Neural crest cell (in vitro differentiated cells): ENCODE results near the gene CA6. TPM values are rescaled to one million over a fixed set of nuclear protein-coding genes. Genes with fewer than 3 reads are reported as not detected.
A peak's percentile ranks its signal among the peaks of the same experiment; 100 is the strongest.

Experiments
- DNase-seq: peaks from one replicate; pipeline ENCODE4 v3.0.0; 2021; ENCODE audit warnings: low read depth, mixed read lengths, low spot score
- H3K27ac Mint-ChIP-seq: one replicate; pipeline ENCODE4 v1.8.0; 2021; ENCODE audit warnings: mild to moderate bottlenecking, mixed read lengths; ENCODE audit not compliant: unreplicated experiment
- H3K27me3 Mint-ChIP-seq: 2 replicates; pipeline ENCODE4 v1.8.0; 2021; ENCODE audit warnings: low read depth, mild to moderate bottlenecking, mixed read lengths
- H3K36me3 Mint-ChIP-seq: 2 replicates; pipeline ENCODE4 v1.8.0; 2021; ENCODE audit warnings: low read depth, mild to moderate bottlenecking, mixed read lengths
- H3K4me1 Mint-ChIP-seq: 2 replicates; pipeline ENCODE4 v1.8.0; 2021; ENCODE audit warnings: mixed read lengths
- H3K4me3 Mint-ChIP-seq: one replicate; pipeline ENCODE4 v1.8.0; 2021; ENCODE audit warnings: mild to moderate bottlenecking, mixed read lengths
- H3K9me3 Mint-ChIP-seq: 2 replicates; pipeline ENCODE4 v1.8.0; 2021; ENCODE audit warnings: mixed read lengths
- CTCF ChIP-seq: fragments of 200-600 bp; sonication (generic); conservative IDR thresholded peaks from 2 replicates; pipeline ENCODE4 v1.5.0; 2021; ENCODE audit warnings: antibody characterized with exemption, mild to moderate bottlenecking
- total RNA-seq: library from RNA; stranded (reverse); gene quantifications from 2 replicates; pipeline ENCODE4 v1.2.1, GENCODE V29; 2021

Gene CA6
- total RNA-seq, 1 donor from 2014 or later = not detected

GRCh38 chr1:8947127-8947691, 1.5 kb downstream of the CA6 start:
- TF ChIP-seq CTCF = no peak
- no peaks in the 10 kb centered on the region for H3K9me3 Mint-ChIP-seq
- H3K27me3 Mint-ChIP-seq = no peaks in the 10 kb centered on the region
- peak; percentile 22 for DNase-seq
- H3K4me3 Mint-ChIP-seq = peak overlapping the region; percentile 57
- no peaks in the 10 kb centered on the region for H3K36me3 Mint-ChIP-seq
- peak overlapping the region; percentile 94 for H3K27ac Mint-ChIP-seq
- peaks cover 62% of the 10 kb centered on the region for H3K4me1 Mint-ChIP-seq

GRCh38 chr1:8950309-8950708, 4.6 kb downstream of the CA6 start:
- peaks cover 53% of the 10 kb centered on the region for H3K4me1 Mint-ChIP-seq
- H3K4me3 Mint-ChIP-seq = no peak overlapping the region
- H3K27ac Mint-ChIP-seq = peak overlapping the region; percentile 78
- no peaks in the 10 kb centered on the region for H3K36me3 Mint-ChIP-seq
- TF ChIP-seq CTCF = no peak
- DNase-seq = no peak
- no peaks in the 10 kb centered on the region for H3K9me3 Mint-ChIP-seq
- no peaks in the 10 kb centered on the region for H3K27me3 Mint-ChIP-seq

GRCh38 chr1:8951231-8951630, 5.6 kb downstream of the CA6 start:
- peaks cover 56% of the 10 kb centered on the region for H3K4me1 Mint-ChIP-seq
- no peaks in the 10 kb centered on the region for H3K36me3 Mint-ChIP-seq
- peak; percentile 14 for DNase-seq
- H3K27me3 Mint-ChIP-seq = no peaks in the 10 kb centered on the region
- H3K9me3 Mint-ChIP-seq = no peaks in the 10 kb centered on the region
- peak overlapping the region; percentile 89 for H3K27ac Mint-ChIP-seq
- H3K4me3 Mint-ChIP-seq = peak overlapping the region; percentile 6
- no peak for TF ChIP-seq CTCF

GRCh38 chr1:8955406-8955805, 9.7 kb downstream of the CA6 start:
- H3K4me1 Mint-ChIP-seq = peaks cover 47% of the 10 kb centered on the region
- peaks cover 4% of the 10 kb centered on the region for H3K9me3 Mint-ChIP-seq
- peak; percentile 16 for DNase-seq
- peak overlapping the region; percentile 51 for H3K27ac Mint-ChIP-seq
- peak overlapping the region; percentile 38 for H3K4me3 Mint-ChIP-seq
- peaks cover 13% of the 10 kb centered on the region for H3K27me3 Mint-ChIP-seq
- H3K36me3 Mint-ChIP-seq = peaks cover 4% of the 10 kb centered on the region
- no peak for TF ChIP-seq CTCF

- no peak for DNase-seq
- no peak for TF ChIP-seq CTCF
- H3K27ac Mint-ChIP-seq = peak overlapping the region; percentile 75
- peaks cover 5% of the 10 kb centered on the region for H3K36me3 Mint-ChIP-seq
- H3K4me1 Mint-ChIP-seq = peaks cover 39% of the 10 kb centered on the region
- peaks cover 14% of the 10 kb centered on the region for H3K27me3 Mint-ChIP-seq
- no peak overlapping the region for H3K4me3 Mint-ChIP-seq
- H3K9me3 Mint-ChIP-seq = peaks cover 5% of the 10 kb centered on the region
Observed at GRCh38 chr1:8956461-8957349, 11.0 kb downstream of the CA6 start.
